LoVo (cell line): Measurements from ENCODE around the gene NCKIPSD.

Experiments used
- DNase-seq: peaks from one replicate; pipeline ENCODE4 v3.0.0-alpha.2; 2016; ENCODE audit warnings: low spot score

NCKIPSD gene

DNA sequence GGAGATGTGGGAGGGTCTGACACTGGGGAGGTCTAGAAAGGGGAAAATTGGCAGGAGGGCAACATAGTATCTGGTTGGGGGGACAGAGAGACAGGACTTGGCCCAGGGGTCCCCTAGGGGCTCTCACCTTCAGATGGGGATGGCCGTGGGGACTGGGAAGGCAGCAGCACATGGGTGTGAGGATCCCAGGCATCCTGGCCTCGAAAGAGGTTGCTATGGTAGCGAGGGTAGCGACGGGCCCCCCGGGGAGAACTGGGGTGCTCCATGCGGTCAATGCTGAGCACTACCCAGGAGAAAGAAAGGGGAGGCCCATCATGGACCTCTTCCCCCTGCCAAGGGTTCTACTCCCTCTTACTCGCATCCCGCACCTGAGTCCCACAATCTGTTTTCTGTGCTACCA, 38.0 kb downstream of the NCKIPSD start:
- no peak for DNase-seq

DNA sequence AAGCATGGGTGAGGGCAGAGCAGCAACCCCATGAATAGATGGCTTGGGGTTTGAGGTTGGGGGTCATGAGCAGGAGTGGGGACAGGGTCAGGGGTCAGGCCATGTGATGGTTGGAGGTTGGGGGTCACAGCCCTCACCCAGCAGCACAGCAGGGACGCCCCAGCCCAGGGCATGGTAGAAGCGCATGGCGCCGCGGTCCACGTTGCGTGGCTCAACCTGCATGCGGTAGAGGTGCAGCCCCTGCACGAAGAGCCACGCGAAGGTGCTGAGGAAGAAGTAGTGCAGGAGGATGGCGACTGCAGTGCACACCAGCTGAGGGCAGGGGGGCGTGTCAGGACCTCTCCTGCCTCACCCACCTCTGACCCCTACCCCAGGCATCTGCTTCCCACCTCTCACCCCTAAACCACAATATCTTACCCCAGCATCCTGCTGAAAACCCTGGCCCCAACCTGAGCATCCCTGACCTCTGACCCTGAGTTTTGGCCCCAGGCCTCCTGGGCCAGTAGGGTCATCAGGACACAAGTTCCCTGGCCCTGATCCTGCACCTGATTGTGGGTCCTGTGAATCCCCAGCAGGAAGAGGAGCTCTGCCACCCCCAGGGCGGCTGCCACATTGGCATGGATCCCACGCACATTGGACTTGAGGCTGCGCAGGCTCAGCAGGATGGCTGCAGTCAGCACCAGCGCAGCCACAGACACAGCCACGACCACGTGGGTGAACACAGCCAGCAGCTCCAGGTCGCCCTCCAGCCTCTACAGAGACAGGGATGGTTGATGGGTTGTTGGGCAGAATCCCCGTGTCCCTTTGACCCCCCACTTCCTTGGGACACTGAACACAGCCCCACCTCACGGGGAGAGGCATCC, 40.6 kb downstream of the NCKIPSD start:
- DNase-seq = no peak

DNA sequence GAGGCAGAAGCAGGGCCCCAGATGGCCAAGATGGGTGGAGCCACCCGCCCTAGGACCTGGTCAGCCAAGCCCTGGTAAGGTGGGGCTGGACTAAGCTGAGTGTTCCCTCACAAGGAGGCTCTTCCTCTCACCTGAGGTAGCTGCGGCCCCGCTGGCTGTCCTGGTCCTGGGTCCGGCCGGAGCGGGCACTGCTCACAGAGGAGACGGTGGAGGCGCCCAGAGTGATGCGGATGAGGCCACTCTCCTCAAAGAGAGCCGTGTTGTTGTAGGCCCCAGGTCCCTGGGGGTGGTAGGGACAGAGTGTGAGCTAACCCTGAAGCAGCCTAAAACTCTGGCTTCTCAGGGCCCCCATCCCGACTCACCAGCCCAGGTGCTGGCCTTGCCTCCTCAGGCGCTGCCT, 43.1 kb downstream of the NCKIPSD start:
- DNase-seq = no peak

DNA sequence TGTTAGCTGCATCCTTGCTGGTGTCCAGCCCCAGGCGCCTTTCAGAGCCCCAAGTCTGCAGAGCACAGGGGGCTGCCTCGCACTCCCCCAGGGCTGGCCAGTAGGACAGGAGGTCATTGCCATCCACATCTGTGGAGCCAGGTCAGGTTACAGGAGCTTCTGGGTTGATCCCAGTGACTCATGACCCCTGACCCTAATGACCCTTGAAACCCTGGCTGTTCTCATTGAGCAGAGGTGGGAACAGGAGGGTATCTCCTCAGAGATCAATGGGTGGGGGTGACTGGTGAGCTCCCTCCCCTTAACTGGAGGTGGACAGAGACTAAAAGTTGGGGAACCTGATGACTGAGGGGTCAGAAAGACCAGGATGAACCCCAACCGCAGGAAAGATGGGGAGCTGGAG, 44.3 kb downstream of the NCKIPSD start:
- DNase-seq = no peak

DNA sequence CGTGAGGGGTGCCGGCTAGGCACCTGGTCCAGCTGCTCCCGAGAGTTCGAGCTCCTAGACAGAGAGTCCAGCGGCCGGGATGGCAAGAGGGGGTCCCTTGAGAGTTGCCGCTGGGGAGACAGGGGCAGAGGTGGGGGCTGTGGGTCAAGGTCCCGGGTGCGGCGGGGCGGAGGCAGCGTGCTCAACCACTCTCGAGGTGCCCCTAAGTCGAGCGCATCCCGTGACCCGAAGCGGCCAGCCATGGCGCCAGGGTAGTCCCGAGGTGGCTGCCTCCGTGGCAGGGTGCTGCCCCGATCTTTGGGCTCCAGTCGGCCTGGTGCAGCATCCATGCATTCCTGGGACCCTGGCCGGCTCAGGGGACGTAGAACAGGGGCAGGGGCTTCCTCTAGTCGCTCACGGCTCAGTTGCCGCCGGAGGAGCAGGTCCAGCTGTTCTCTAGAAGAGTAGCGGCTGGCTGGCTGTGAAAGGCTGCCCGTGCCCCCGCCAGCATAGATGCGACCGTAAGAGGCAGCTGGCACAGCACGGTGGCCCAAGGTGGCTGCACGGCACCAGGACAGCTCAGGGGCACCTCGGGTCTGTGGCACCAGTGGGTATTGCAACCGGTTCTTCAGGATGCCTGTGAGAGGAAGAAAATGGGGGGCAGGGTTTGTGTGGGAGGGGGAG, 45.6 kb downstream of the NCKIPSD start:
- DNase-seq = no peak

DNA sequence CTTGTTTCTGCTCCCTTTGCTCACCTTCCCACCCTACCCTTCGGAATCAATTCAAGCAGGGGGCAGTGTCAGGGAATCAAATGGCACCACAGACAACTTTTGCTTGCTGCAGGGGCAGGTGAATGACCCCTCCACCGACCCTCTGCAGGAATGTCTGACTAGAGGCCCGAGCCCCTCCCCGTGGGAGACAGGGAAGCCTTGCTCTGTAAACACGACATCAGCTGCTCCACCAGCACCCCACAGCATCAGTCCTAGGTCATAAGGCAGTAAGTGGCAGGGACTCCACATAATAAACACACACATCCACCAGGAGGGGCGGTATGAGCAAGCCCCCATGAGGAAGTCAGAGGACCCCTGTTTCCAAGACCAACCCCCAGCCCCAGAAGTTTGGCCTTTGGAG, 48.4 kb downstream of the NCKIPSD start:
- no peak for DNase-seq

DNA sequence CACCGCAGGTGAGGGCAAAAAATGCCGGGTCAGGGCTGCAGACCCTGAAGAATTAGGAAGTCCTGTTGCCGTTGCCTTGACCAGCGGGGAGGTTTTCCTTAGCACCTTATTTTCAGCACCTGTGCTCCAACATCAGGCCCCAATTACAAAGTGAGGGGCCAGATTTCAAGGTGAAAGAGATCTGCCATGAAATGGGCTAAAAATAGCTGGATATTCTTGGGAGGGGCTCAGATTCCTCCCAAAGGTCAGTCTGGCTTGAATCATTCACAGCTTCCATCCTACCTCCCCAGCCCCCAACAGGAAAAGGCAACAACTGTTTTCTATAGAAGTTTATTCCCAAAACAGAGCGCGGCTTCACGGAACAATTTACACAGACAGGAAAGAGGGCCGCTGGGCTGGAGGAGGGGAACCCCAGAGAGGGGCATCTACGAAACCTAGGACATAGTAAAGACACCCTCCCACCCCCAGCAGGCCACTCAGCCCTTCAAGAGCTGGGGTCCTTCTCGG, 49.5 kb downstream of the NCKIPSD start:
- DNase-seq = no peak

DNA sequence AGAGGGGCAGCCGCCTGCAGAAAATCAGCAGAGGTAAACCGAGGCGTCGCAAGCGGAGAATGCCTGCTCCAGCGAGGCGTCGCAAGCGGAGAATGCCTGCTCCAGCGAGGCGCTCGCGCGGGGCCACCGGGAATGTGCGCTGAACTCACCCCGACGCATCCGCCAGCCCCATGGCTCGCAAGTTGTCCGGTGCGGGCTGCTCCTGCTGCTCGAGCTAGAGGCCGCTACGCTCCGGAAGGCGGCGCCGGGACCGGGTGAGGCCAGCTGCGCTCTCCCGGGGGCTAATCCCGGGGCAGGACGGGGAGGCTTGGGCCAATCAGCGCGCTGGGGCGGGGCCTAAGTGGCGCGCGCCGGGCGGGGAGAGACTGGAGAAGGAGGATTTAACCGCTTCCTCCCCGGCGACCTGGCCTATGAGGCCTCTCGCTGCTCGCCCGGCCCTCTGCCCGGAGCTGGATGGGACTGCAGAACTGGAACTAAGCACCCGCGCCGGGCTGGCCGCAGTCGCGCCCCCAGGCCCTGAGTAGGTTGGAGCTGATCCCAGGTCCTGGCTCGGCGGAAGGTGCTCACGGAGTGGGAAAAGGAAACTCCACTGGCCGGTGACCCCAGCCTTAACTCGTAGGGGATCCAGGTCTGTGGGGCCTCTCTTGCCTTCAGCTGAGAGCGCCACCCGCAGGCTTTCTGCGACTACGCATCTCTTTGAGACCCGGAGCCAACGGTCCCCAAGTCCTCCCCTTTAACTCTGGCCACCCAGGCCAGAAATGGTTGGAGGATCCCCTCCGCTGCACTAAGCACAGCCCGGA, 50.3 kb downstream of the NCKIPSD start, which contains the start of gene SLC26A6:
Gene SLC26A6 (minus strand): TSS at position 240 of the 800 bp plus-strand sequence. CDS start 68 bp downstream, at position 172.
- DNase-seq = peak; percentile 93

DNA sequence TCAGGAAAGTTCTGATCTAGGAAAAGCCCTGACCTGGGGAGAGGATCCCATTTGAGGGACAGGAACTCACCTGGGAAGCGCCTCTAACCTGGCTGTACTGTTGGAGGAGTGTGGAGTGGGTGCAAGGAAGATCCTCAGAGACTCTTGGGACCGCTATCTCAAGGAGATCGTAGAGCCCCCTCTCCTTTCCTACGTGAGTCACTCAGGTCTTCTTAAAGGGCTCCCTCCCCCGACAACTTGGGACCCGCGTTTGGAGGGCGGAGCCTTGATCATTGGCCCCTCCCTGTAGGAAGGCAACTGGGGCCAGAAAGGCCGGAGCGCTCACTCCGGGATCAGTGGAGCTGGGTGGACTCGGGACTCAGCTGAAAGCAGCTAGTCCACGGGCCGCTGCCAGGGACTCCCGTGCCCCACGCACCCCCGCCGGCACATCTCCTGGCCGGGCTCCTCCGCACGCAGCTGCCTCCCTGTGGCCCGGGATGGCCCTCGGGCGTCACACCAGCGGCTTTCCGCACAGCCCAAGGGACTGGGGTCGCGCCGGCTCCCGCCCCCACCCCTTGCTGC, 51.0 kb downstream of the NCKIPSD start:
- peak; percentile 47 for DNase-seq

DNA sequence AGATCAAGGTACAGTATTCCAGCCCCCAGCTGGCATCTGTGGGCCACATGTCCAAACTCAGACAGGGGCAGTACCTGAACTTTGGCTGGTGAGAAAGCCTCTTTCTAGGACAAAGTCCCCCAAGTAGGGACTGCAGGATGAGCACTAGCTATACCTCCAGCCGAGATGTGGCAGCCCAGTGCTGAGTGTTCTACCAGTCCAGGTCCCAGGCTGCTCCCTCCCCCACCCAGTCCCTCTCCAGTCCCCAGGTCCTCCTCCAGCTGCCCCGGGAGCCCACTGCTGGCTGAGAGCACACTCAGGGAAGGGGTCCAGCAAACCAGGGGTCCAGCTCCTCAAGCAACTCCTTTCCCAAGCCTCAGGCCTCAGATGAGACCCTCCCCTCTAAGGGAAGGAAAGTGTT, 52.0 kb downstream of the NCKIPSD start:
- no peak for DNase-seq

DNA sequence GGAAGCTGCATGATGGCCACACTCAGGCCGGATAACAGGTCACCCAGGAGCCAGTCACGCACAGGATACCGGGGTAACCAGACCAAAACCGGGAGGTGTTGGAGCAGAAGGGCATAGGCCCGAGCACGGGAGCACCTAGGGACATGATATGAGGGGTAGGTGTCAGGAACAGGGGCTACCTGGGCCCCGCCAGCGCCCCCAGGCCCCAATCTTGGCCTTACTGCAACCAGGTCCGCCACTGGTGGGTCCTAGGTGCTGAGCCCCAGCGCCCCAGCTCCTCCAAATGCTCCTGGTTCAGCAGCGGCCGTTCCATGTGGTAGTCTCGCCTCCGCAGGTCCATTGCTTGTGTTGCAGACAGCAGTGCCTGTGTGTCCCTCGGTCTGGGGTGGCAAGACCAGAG, 52.5 kb downstream of the NCKIPSD start:
- no peak for DNase-seq

DNA sequence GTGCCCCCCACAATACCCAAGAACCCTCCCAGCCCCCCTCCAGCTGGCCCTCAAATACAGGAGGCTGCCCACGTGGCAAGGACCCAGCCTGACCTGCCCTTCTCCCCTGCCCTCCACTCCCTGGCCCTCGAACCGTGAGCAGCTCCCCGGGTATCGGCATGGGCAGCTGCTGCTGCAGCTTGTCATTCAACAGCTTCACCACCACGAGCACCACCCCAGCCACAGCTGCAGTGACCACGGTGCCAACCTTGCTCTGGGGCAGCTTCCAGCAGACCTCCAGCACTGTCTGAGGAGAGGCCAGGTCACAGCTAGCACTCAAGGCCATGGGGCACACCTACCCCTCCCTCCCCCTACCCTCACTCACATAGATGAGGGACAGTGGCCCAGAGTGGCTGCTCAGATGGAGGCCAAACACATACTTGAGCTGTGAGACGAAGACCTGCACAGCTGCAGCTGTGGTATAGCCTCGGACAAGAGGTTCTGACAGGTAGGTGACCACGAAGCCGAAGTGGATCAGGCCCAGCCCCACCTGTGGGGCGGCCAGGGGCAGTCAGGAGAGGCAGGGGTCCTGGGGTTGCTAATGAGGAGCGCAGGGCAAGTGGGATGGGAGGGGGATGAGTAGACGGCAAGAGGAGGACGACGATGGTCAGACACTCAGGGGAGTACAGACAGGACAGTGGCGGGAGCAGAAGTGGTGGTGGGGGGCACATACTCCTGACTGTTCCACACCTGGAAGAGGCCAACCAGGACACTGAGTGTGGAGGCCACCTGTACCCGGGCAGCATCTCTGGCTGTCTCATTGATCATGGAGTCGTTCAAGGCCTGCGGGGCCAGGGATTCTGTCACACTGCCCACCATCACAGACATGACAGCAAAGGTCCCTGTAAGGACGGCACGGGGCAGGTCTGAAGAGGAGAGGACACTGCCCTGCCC, 53.9 kb downstream of the NCKIPSD start:
- DNase-seq = no peak

DNA sequence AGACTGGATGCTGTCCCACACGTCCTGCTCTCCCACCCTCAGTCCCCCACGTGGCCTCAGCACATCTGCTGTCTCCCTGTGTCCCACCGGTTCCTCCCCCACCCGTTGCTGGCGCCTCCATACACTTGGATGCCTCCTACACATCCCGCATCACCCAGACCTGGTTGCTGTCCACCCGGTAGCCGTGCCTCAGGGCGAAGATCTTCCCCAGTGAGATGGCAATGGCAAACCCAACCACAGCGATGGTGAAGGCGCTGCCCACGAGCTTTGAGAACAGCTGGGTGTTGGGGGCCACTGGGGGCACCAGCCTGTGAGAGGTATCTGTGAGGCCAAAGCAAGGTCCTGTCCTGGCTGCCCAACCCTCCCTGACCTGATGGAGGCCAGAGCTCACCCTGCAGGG, 54.9 kb downstream of the NCKIPSD start:
- no peak for DNase-seq

DNA sequence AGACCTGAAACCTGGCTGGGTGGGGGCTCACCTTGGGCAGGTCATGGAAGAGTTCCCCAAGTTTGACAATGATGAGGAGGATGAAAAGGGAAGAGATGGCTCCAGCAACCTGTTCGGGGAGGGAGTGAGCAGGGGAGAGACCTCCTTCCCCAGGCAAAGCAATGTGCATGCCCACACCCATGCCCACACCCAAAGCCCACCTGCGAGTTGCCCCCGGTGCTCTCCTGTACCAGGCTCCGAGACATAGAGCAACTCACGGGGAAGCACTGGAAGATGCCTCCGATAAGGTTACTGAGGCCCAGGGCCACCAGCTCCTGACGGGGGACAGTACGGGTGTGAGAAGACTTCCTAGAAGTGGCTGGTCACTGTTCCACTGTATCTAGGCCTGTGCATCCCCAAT, 55.3 kb downstream of the NCKIPSD start:
- no peak for DNase-seq

DNA sequence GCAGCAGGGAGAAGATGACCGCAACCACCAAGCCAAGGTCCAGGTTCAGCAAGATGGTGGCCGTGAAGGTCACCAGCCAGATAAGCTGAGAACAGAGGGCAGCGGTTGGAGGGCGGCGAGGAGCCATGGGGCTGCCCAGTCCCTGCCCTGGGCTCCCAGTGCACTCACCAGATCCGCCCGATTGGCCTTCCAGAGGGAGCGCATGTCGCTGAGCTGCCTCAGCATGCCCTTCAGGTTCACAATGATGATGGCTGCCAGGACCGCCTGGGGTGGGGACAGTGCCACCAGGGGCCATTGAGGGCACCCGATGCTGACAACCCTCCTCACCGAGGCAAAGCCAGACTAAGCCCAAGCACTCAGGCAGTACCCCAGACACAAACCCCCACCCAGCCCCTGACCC, 55.8 kb downstream of the NCKIPSD start:
- no peak for DNase-seq

DNA sequence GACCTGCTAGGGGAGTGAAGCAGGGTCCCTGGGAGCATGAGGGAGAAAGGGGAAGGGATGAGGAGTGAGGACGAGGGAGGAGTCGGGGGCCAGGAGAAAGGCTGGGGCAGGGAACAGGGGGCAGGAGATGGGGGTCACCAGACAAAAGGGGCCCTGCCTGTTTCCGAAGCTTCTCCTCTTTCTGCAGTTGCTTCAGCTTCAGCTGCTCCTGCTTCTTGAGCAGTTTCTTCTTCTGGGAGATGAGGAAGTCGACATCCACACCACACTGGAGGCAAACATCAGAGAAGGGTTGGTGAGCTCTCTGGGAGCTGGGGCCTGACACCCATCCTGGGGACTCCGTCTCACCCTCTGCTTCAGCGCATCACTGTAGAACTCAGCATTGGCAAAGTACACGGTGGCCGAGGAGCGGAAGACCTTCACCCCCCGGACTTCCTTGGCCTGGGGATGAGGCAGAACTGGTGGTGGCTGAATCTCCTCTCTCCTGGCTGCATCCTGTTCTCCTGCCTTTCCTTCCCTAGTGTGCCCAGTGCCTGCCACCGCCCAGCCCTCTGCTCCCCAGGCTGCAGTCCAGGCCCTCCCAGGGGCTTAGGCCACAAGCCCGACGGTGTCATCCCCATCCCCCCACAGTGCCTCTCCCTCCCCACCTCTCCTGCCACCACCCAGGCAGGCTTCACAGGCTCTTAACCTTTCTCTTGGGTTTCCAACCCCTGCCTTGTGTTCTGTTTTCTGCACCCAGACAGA, 57.3 kb downstream of the NCKIPSD start:
- no peak for DNase-seq

DNA sequence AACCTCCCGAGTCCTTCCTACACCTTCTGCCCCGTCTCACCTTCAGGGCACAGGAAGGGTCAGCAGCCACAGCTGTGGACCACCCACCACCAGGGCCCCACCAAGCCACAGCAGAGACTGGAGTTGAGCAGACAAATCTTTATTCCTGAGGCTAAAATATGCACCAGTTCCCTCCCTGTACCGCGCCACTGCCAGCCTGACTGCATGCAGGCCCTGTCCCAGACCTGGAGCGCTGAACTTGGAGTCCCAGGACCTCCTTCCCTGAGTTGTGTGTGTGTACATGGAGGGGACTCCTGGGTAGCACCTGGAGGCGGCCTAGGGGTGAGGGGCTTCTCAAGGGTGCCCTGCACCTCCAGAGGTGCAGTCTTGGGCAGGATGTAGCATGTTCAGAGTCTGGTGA, 60.1 kb downstream of the NCKIPSD start:
- DNase-seq = no peak

DNA sequence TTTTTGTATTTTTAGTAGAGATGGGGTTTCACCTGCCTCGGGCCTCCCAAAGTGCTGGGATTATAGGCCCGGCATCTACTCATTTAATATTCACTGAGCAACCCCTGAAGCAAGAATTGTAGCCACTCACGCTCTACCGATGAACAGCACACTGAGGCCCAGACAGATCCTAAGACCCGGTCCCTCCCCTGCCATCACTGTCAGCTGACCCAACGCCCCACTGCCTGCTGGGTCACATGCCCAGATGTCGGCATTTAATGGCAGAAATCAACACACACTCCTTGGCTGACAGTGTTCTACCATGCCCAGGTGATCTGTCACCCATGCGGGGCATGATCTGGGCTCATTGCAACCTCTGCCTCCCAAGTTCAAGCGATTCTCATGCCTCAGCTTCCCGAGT, 60.9 kb downstream of the NCKIPSD start:
- DNase-seq = no peak

DNA sequence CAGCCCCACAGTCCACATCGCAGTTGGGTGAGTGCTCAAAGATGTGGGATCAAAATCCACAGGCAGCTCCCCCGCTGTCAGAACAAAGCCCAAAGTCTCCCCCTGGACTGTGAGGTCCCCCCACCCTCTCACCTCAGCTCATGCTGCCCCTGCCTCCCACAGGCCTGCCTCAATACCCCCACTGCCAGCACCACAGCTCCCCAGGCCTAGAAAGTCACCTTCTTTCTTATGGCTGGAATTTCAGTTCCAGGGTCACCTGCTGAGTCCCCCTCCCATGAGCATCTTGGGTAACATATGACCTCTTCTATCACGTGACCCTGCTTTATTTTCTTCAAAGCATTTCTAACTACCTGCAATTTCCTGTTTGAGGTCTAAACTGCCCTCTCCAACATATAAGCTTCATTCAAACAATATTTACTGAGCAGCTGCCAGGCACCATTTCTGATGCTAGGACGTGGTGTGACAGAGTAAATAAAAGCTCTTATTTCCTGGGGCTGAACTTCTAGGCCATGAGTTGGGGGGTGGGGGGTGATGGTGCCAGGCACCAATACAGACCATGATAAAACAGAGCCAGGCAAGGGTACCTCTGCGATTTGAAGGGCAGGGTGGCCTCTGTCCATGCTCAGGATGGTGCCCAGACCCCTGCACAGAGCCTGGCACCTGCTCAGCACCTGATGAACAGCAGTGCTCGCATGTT, 61.7 kb downstream of the NCKIPSD start:
- DNase-seq = no peak
